Measurements from ENCODE around the gene RNF169. TPM values are rescaled to one million over a fixed set of nuclear protein-coding genes. Genes with fewer than 3 reads are reported as not detected.
A peak's percentile ranks its signal among the peaks of the same experiment; 100 is the strongest.

RNF169 gene
- total and polyA plus RNA-seq, 2 of the 13 experiments (the other 11 are each of a cell fraction or from before 2014, with no cell fraction given), result 5.3 to 14.2 TPM

DNA sequence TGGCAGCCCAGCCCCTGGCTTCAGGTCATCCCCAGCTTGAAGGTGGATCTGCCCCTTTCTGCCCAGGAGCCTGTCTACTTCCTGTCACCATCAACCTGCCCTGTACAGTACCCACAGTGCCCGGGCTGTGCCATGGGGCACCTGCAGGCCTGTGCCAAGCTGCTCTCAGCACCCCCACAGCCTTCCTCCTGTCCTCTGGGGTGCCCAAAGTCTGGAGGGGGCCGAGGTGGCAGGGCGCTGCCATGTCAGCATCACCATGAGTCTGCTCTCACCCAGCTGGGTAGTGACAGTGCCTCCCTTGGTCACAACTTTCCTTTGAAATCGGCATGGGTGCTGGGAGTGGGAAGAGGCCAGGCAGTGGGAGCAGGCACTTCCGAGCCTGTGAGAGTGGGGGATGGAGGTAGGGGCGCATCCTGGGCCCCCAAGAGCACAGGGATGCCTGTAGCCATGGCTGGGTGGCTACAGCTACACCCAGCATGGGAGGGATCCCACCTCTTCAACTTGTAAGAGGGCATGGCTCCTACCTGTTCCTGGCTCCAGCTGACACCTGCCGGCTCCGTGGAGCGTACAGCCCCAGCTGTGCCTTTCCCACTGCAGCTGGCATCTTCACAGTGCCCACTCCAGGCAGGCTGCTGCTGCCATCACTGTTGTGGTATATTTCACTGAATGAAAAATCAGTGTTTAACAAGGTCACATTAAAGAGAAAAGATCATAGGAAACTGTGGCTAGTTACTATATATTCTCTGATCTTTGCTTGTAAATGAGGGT, 42.9 kb downstream of the RNF169 start (continued):
- no peak for TF ChIP-seq ZNF20 (CRISPR knock-in tag; IDR thresholded peaks at IDR 0.05)
- TF ChIP-seq MTA3 (CRISPR knock-in tag; IDR thresholded peaks at IDR 0.05), result no peak
- no peak for TF ChIP-seq KLF16 (CRISPR knock-in tag; IDR thresholded peaks at IDR 0.05)
- no peak for TF ChIP-seq DNMT1 (CRISPR knock-in tag; IDR thresholded peaks at IDR 0.05)
- no peak for TF ChIP-seq ZFP1 (CRISPR knock-in tag; IDR thresholded peaks at IDR 0.05)
- TF ChIP-seq IKZF4 (CRISPR knock-in tag; IDR thresholded peaks at IDR 0.05; ENCODE audit: borderline replicate concordance, low read depth, not compliant biosample characterization), result no peak
- TF ChIP-seq ZNF652 (CRISPR knock-in tag; IDR thresholded peaks at IDR 0.05; ENCODE audit: borderline replicate concordance, low read depth), result no peak
- TF ChIP-seq, protein P1, sequence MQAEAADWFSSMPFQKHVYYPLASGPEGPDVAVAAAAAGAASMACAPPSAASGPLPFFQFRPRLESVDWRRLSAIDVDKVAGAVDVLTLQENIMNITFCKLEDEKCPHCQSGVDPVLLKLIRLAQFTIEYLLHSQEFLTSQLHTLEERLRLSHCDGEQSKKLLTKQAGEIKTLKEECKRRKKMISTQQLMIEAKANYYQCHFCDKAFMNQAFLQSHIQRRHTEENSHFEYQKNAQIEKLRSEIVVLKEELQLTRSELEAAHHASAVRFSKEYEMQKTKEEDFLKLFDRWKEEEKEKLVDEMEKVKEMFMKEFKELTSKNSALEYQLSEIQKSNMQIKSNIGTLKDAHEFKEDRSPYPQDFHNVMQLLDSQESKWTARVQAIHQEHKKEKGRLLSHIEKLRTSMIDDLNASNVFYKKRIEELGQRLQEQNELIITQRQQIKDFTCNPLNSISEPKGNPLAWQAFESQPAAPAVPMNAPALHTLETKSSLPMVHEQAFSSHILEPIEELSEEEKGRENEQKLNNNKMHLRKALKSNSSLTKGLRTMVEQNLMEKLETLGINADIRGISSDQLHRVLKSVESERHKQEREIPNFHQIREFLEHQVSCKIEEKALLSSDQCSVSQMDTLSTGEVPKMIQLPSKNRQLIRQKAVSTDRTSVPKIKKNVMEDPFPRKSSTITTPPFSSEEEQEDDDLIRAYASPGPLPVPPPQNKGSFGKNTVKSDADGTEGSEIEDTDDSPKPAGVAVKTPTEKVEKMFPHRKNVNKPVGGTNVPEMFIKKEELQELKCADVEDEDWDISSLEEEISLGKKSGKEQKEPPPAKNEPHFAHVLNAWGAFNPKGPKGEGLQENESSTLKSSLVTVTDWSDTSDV (CRISPR knock-in tag; IDR thresholded peaks at IDR 0.05), result no peak

DNA sequence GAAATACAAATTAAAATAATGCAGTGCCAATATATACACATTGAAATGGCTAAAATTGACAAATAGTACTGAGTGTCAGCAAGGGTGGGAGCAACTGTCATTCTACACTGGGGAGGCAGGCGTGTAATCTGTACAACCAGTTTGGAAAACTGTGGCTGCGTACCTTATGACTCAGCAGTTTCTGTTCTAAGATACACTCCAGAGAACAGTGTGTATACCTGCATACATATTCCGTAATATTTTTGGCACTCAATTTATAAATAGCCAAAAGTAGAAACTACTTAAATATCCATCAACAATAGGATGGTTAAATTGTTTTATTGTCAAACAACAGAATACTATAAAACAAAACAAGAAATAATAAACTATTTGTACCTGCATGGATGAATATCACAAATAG, 57.6 kb downstream of the RNF169 start:
- no peaks in the 10 kb centered on the region for H4K20me1 ChIP-seq (ENCODE audit: insufficient read depth, low read length)
- no peak overlapping the region for H3K9ac ChIP-seq (ENCODE audit: insufficient read depth, low read depth, low read length)
- FAIRE-seq, result no peak
- in situ Hi-C loops (cut with HindIII; ENCODE audit: extremely low pct_ligation_motif_present, low pct_unique_long_range_greater_than_20kb), result no loop called here
- H3K27ac ChIP-seq (ENCODE audit: extremely low read length, insufficient read depth, low read length), result no peak overlapping the region
- H3K4me1 ChIP-seq (ENCODE audit: insufficient read depth, low read length), result no peaks in the 10 kb centered on the region
- H3K36me3 ChIP-seq (replicated peaks in 1 of 2; ENCODE audit: control insufficient read depth in 1 of 2, insufficient read depth in 2 of 2, low read length in 2 of 2), result peaks cover 1 to 10% of the 10 kb centered on the region in 2 experiments; a peak in 2 of 5 replicates
- H3K4me2 ChIP-seq (ENCODE audit: low read depth, low read length), result no peak overlapping the region
- POLR2A ChIA-PET, result no interaction called here
- H3K27me3 ChIP-seq (ENCODE audit: control insufficient read depth in 1 of 2, insufficient read depth in 2 of 2, low read length in 2 of 2), result no peaks in the 10 kb centered on the region
- H3K79me2 ChIP-seq (ENCODE audit: insufficient read depth, low read length), result peaks cover 2% of the 10 kb centered on the region
- CTCF ChIA-PET (ENCODE audit: low intra/inter-chr PET ratio, low total read pairs), result no interaction called here
- ATAC-seq, result no peak
- intact Hi-C loops (cut with micrococcal nuclease; ENCODE audit: unreplicated experiment), result no loop called here
- no peaks in the 10 kb centered on the region for H3K9me3 ChIP-seq (ENCODE audit: low read length)
- 97% methylated on average over 3 of the region's 3 CpGs for WGBS (ENCODE audit: low lambda C conversion rate)
- H2AFZ ChIP-seq (ENCODE audit: low read length), result no peak overlapping the region
- DNase-seq (ENCODE audit: low spot score), result peak; percentile 7
- no peak overlapping the region for H3K4me3 ChIP-seq (replicated peaks in 1 of 3; ENCODE audit: insufficient read depth in 1 of 3, low read depth in 2 of 3, low read length in 3 of 3)
- no TSS peak for BruUV-seq (replicated peaks)
- no peak for TF ChIP-seq ZNF510 (CRISPR knock-in tag; IDR thresholded peaks at IDR 0.05; ENCODE audit: low read depth)
- TF ChIP-seq NAIF1 (CRISPR knock-in tag; IDR thresholded peaks at IDR 0.05; ENCODE audit: borderline replicate concordance), result no peak
- TF ChIP-seq, protein P2, sequence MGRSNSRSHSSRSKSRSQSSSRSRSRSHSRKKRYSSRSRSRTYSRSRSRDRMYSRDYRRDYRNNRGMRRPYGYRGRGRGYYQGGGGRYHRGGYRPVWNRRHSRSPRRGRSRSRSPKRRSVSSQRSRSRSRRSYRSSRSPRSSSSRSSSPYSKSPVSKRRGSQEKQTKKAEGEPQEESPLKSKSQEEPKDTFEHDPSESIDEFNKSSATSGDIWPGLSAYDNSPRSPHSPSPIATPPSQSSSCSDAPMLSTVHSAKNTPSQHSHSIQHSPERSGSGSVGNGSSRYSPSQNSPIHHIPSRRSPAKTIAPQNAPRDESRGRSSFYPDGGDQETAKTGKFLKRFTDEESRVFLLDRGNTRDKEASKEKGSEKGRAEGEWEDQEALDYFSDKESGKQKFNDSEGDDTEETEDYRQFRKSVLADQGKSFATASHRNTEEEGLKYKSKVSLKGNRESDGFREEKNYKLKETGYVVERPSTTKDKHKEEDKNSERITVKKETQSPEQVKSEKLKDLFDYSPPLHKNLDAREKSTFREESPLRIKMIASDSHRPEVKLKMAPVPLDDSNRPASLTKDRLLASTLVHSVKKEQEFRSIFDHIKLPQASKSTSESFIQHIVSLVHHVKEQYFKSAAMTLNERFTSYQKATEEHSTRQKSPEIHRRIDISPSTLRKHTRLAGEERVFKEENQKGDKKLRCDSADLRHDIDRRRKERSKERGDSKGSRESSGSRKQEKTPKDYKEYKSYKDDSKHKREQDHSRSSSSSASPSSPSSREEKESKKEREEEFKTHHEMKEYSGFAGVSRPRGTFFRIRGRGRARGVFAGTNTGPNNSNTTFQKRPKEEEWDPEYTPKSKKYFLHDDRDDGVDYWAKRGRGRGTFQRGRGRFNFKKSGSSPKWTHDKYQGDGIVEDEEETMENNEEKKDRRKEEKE (IDR thresholded peaks at IDR 0.05), result no peak
- TF ChIP-seq, protein P3, sequence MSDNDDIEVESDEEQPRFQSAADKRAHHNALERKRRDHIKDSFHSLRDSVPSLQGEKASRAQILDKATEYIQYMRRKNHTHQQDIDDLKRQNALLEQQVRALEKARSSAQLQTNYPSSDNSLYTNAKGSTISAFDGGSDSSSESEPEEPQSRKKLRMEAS (IDR thresholded peaks at IDR 0.05), result no peak
- no peak for TF ChIP-seq ZNF652 (CRISPR knock-in tag; IDR thresholded peaks at IDR 0.05; ENCODE audit: borderline replicate concordance, low read depth)
- TF ChIP-seq ZNF382 (CRISPR knock-in tag; IDR thresholded peaks at IDR 0.05; ENCODE audit: borderline replicate concordance), result no peak
- TF ChIP-seq PHF5A (CRISPR knock-in tag; IDR thresholded peaks at IDR 0.05; ENCODE audit: low read depth, unreplicated experiment), result no peak
- TF ChIP-seq, protein P4, sequence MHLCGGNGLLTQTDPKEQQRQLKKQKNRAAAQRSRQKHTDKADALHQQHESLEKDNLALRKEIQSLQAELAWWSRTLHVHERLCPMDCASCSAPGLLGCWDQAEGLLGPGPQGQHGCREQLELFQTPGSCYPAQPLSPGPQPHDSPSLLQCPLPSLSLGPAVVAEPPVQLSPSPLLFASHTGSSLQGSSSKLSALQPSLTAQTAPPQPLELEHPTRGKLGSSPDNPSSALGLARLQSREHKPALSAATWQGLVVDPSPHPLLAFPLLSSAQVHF (CRISPR knock-in tag; IDR thresholded peaks at IDR 0.05), result no peak
- TF ChIP-seq MAFK (conservative IDR thresholded peaks at IDR 0.05 in 1 of 2, IDR thresholded peaks at IDR 0.05 in 1 of 2; ENCODE audit: low read length in 2 of 2), result peak; percentile 80 to 82
- no peak for TF ChIP-seq MYNN (CRISPR knock-in tag; IDR thresholded peaks at IDR 0.05; ENCODE audit: low read depth)
- TF ChIP-seq ZFP1 (CRISPR knock-in tag; IDR thresholded peaks at IDR 0.05), result no peak

Measured in HepG2 (cell line).